SK-N-SH (cell line): ENCODE results near the gene MTFMT. TPM values are rescaled to one million over a fixed set of nuclear protein-coding genes. Genes with fewer than 3 reads are reported as not detected.

Experiments
- CTCF ChIA-PET: fragments of 300-600, 350-600 bp; formaldehyde crosslinking; extraction: SDS; loops from one replicate; lab custom pipeline; 2021; lab: Yijun Ruan, JAX
- POLR2A ChIA-PET: fragments of 350-600 bp; sonication (Branson Sonifier 250); formaldehyde crosslinking; extraction: SDS; loops from one replicate; lab custom pipeline; 2020; ENCODE audit warnings: antibody characterized with exemption, inconsistent platforms; lab: Yijun Ruan, JAX
- DNase-seq: peaks from one replicate; pipeline ENCODE4 v3.0.0; 2012
- H2AFZ ChIP-seq: fragments of 200-600 bp; sonication (generic); 2 replicates; pipeline ENCODE4 v1.8.1; 2016; ENCODE audit warnings: antibody characterized with exemption, mild to moderate bottlenecking, low read depth
- H3F3A ChIP-seq: fragments of 200-600 bp; sonication (generic); replicated peaks from 2 replicates; pipeline ENCODE3; 2016; ENCODE audit warnings: antibody characterized with exemption, mild to moderate bottlenecking; ENCODE audit not compliant: insufficient read depth
- H3K27ac ChIP-seq, 2 experiments: fragments of 200-500 bp in 1 of 2; fragments of 200-600 bp in 1 of 2; sonication (Bioruptor generic) in 1 of 2; sonication (generic), shearing (Covaris generic) in 1 of 2; 2 replicates each; pipeline versions ENCODE4 v1.5.1 to v1.6.1; 2014 to 2016; ENCODE audit warnings: low read depth in 2 of 2, inconsistent platforms in 1 of 2, low read length in 1 of 2, mild to moderate bottlenecking in 1 of 2, mixed read lengths in 1 of 2
- H3K27me3 ChIP-seq: fragments of 200-600 bp; sonication (generic), shearing (Covaris generic); 2 replicates; pipeline ENCODE4 v1.6.1; 2016; ENCODE audit warnings: mixed run types; ENCODE audit not compliant: insufficient read depth
- H3K36me3 ChIP-seq, 2 experiments: fragments of 200-500 bp in 1 of 2; fragments of 200-600 bp in 1 of 2; sonication (Bioruptor generic) in 1 of 2; sonication (generic) in 1 of 2; replicated peaks in 1 of 2; 2 replicates each; pipeline versions ENCODE3 to v1.5.1; 2014 to 2016; ENCODE audit warnings: low read length in 1 of 2, mild to moderate bottlenecking in 1 of 2; ENCODE audit not compliant: insufficient read depth in 2 of 2, control insufficient read depth in 1 of 2
- H3K4me1 ChIP-seq, 2 experiments: fragments of 200-500 bp in 1 of 2; fragments of 200-600 bp in 1 of 2; sonication (Bioruptor generic) in 1 of 2; sonication (generic), shearing (Covaris generic) in 1 of 2; 2 replicates each; pipeline versions ENCODE4 v1.5.1 to v1.6.1; 2014 to 2016; ENCODE audit warnings: low read depth in 1 of 2, low read length in 1 of 2, mixed run types in 1 of 2; ENCODE audit not compliant: insufficient read depth in 2 of 2, control insufficient read depth in 1 of 2
- H3K4me2 ChIP-seq: fragments of 200-600 bp; sonication (generic), shearing (Covaris generic); 2 replicates; pipeline ENCODE4 v1.6.1; 2017; ENCODE audit warnings: mixed run types
- H3K4me3 ChIP-seq, 2 experiments: fragments of 200-500 bp in 1 of 2; fragments of 200-600 bp in 1 of 2; sonication (Bioruptor generic) in 1 of 2; sonication (generic), shearing (Covaris generic) in 1 of 2; 2 replicates each; pipeline versions ENCODE4 v1.5.1 to v1.8.1; 2014 to 2016; ENCODE audit warnings: low read depth in 2 of 2, inconsistent platforms in 1 of 2, low read length in 1 of 2, mild to moderate bottlenecking in 1 of 2, mixed read lengths in 1 of 2, moderate library complexity in 1 of 2
- H3K79me2 ChIP-seq: fragments of 200-600 bp; sonication (generic); 2 replicates; pipeline ENCODE4 v1.8.1; 2017; ENCODE audit warnings: mild to moderate bottlenecking; ENCODE audit not compliant: insufficient read depth
- H3K9ac ChIP-seq: fragments of 200-600 bp; sonication (generic); 2 replicates; pipeline ENCODE4 v1.6.1; 2017; ENCODE audit warnings: mixed run types
- H3K9me2 ChIP-seq: fragments of 200-600 bp; sonication (generic); 2 replicates; pipeline ENCODE4 v1.6.1; 2017; ENCODE audit warnings: mixed run types
- H3K9me3 ChIP-seq: fragments of 200-600 bp; sonication (generic); 2 replicates; pipeline ENCODE4 v1.6.1; 2017; ENCODE audit warnings: mixed run types, mild to moderate bottlenecking, moderate library complexity
- H4K20me1 ChIP-seq: fragments of 200-600 bp; sonication (generic); 2 replicates; pipeline ENCODE4 v1.6.1; 2017; ENCODE audit warnings: mild to moderate bottlenecking, mixed run types; ENCODE audit not compliant: insufficient read depth
- EZH2phosphoT487 ChIP-seq: fragments of 200-600 bp; sonication (generic); IDR thresholded peaks from 2 replicates; pipeline ENCODE4 v1.6.1; 2017; ENCODE audit warnings: low read depth, mixed run types, mild to moderate bottlenecking, antibody characterized with exemption, moderate library complexity, borderline replicate concordance
- GATA2 ChIP-seq: sonication (generic); formaldehyde crosslinking; IDR thresholded peaks from 2 replicates; pipeline ENCODE4 v1.5.0; 2020; ENCODE audit warnings: mild to moderate bottlenecking, missing genetic modification reagents
- MAX ChIP-seq: IDR thresholded peaks from 2 replicates; pipeline ENCODE4 v1.4.0; 2012; ENCODE audit warnings: low read depth
- MEF2A ChIP-seq: IDR thresholded peaks from 2 replicates; pipeline ENCODE4 v1.4.0; 2012; ENCODE audit warnings: low read depth, borderline replicate concordance
- MXI1 ChIP-seq: IDR thresholded peaks from 2 replicates; pipeline ENCODE4 v1.6.1; 2012; ENCODE audit warnings: mild to moderate bottlenecking, low read depth, low read length, improper control_type of control experiment
- SMC3 ChIP-seq: IDR thresholded peaks from 2 replicates; pipeline ENCODE4 v1.6.1; 2012; ENCODE audit warnings: low read depth, low read length, improper control_type of control experiment
- ZBTB33 ChIP-seq: IDR thresholded peaks from 2 replicates; pipeline ENCODE4 v1.4.0; 2012; ENCODE audit warnings: low read depth, borderline replicate concordance
- whole genome bisulfite sequencing: methylation state at CpG from one replicate; pipeline ENCODE4 v1.1.6; 2017; ENCODE audit warnings: low lambda C conversion rate; 5-methylcytosine and 5-hydroxymethylcytosine counted together
- polyA plus RNA-seq, 3 experiments: library from polyadenylated mRNA; depleted of rRNA; stranded (reverse); fragments of >200 nt; gene quantifications; 2 replicates each; pipeline ENCODE4 v1.2.3, GENCODE V29; 2012

Gene MTFMT
- polyA plus RNA-seq, 1 of the 3 experiments (the other 2 are of a cell fraction): 12.1 TPM

- no peak overlapping the region for H3K4me3 ChIP-seq
- WGBS: 79% methylated on average over 3 of the region's 3 CpGs
Measured at GRCh38 chr15:65066001-65066634, 36.7 kb upstream of the MTFMT start.

GRCh38 chr15:65062726-65063125, 33.3 kb upstream of the MTFMT start:
- no peaks in the 10 kb centered on the region for H4K20me1 ChIP-seq
- no peaks in the 10 kb centered on the region for H3K9me2 ChIP-seq
- H3K79me2 ChIP-seq: no peaks in the 10 kb centered on the region
- H3F3A ChIP-seq: peaks cover 4% of the 10 kb centered on the region
- no peak overlapping the region for H3K4me2 ChIP-seq
- POLR2A ChIA-PET: no interaction called here
- no peak overlapping the region for H3K4me3 ChIP-seq
- H2AFZ ChIP-seq: no peak overlapping the region
- H3K36me3 ChIP-seq: no peaks in the 10 kb centered on the region
- DNase-seq: no peak
- no peak for TF ChIP-seq MEF2A
- TF ChIP-seq, all 33 proteins: peak for 0
- peaks cover 9% of the 10 kb centered on the region; the same call in 1 of the 2 replicates for H3K27me3 ChIP-seq
- H3K9me3 ChIP-seq: no peaks in the 10 kb centered on the region
- 66% methylated on average over 3 of the region's 5 CpGs for whole genome bisulfite sequencing
- H3K4me1 ChIP-seq: no peaks in the 10 kb centered on the region; a peak in 1 of 4 replicates
- CTCF ChIA-PET: interaction anchor here (1.1 to 9.5 kb wide), 4 partner anchors 9 to 39 kb away, joined by 3 to 88 read pairs (median 8); no protein-coding TSS in a partner anchor
- no peak overlapping the region for H3K27ac ChIP-seq
- no peak overlapping the region for H3K9ac ChIP-seq

More at GRCh38 chr15:65066001-65066634, 36.7 kb upstream of the MTFMT start:
- no peaks in the 10 kb centered on the region for H3K9me2 ChIP-seq
- no peak overlapping the region for H3K4me2 ChIP-seq
- H3K4me1 ChIP-seq: peaks cover 0 to under 1% of the 10 kb centered on the region in 2 experiments; a peak in 1 of 4 replicates
- ChIA-PET CTCF (interaction anchor here (0.9 to 9.5 kb wide), 6 partner anchors 12 to 50 kb away, joined by 3 to 88 read pairs (median 4); no protein-coding TSS in a partner anchor), POLR2A (no interaction called here)
- DNase-seq: no peak
- H3K9me3 ChIP-seq: no peaks in the 10 kb centered on the region
- no peak overlapping the region for H3K9ac ChIP-seq
- no peak overlapping the region for H3K27ac ChIP-seq
- TF ChIP-seq SMC3 (no peak), GATA2 (CRISPR knock-in tag) (no peak), MAX (no peak), EZH2phosphoT487 (no peak), ZBTB33 (no peak), MXI1 (no peak), MEF2A (no peak)
- peaks cover 9% of the 10 kb centered on the region; the same call in 1 of the 2 replicates for H3K27me3 ChIP-seq
- peaks cover 4% of the 10 kb centered on the region for H3F3A ChIP-seq
- no peaks in the 10 kb centered on the region for H4K20me1 ChIP-seq
- H3K79me2 ChIP-seq: no peaks in the 10 kb centered on the region
- no peaks in the 10 kb centered on the region for H3K36me3 ChIP-seq
- no peak overlapping the region for H2AFZ ChIP-seq
